Suppressor macrophage (primary cell): ENCODE data around the gene ALDH1L1.

Experiments used
- DNase-seq, 4 experiments: peaks; one replicate each; pipeline ENCODE4 v3.0.0-alpha.2; 2020 to 2022

The ALDH1L1 gene

GRCh38 chr3:126194713-126195305 lies 14.4 kb upstream of the ALDH1L1 start:
- no peak for DNase-seq

GRCh38 chr3:126191246-126191645 lies 10.9 kb upstream of the ALDH1L1 start:
- no peak for DNase-seq

DNA sequence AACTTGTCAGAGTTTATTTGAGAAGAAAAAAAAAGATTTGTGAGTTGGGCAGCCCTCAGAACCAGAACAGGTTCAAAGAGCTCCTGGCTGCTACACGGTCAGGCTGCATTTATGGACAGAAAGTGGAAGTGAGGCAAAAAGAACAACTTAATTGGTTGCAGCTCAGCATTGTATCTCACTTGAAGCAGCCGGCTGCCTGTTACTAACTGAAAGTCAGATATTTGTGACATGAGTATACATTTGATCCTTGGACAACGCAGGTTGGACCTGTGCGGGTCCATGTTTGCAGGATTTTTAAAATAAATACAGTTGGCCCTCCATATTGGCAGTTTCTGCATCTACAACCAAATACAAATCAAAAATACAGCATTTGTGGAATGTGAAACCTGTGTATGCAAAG lies 7.5 kb upstream of the ALDH1L1 start:
- DNase-seq = no peak

GRCh38 chr3:126186749-126187148 lies 6.4 kb upstream of the ALDH1L1 start:
- DNase-seq = no peak

GRCh38 chr3:126186271-126186670 lies 5.9 kb upstream of the ALDH1L1 start:
- no peak for DNase-seq

DNA sequence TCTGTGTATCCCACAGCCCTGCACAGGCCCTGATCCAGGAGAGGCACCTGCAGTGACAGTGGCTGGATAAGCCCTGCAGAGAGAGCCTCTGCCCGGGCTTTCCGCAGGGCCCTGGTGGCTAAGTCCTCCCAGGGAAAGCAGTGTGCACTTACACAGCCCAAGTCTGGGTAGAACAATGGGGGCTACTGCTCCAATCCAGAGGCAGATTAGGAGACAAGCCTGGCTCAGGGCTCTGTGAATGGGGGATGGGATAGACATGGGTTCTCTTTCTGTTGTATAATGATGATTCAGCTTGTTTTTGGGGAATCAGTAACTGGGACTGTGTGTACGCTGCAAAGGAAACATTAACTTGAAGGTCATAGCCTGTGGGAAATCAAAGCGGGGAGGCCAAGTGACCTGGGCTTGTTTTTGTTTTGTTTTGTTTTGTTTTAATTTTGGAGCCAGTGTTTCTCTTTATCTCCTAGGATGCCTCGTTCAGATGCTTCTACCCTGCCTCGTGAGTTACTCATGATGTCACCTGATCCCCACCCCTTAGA lies 4.1 kb upstream of the ALDH1L1 start:
- DNase-seq = no peak

- DNase-seq = no peak
Observed at GRCh38 chr3:126181398-126181725, 976 bp upstream of the ALDH1L1 start.

- DNase-seq = no peak
Observed at GRCh38 chr3:126179825-126180476, 435 bp downstream of the ALDH1L1 start.

- no peak for DNase-seq
Observed at GRCh38 chr3:126170073-126170777, 10.2 kb downstream of the ALDH1L1 start.

GRCh38 chr3:126167566-126167965 lies 12.8 kb downstream of the ALDH1L1 start:
- DNase-seq = no peak

GRCh38 chr3:126166009-126166408 lies 14.4 kb downstream of the ALDH1L1 start:
- DNase-seq = no peak

DNA sequence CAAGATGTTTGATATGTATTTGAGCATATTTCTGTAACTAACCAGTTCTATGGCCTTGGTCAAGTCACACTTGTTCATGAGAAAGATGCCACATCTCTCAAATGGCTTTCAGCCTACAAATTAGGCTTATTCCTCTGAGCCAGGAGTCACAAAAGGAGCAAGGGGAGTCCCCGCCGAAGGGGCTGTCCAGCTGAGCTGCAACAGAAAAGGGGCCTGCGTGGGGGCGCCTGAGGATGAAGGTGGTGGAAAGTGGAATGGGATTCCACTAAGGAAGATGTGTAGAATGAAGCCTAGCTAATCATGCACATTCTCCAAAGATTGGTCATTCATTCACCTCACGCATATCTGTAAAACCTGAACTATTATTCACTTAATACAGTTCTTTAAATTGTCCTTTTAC lies 19.1 kb downstream of the ALDH1L1 start:
- DNase-seq = no peak

- DNase-seq = no peak
Observed at GRCh38 chr3:126160243-126161210, 19.9 kb downstream of the ALDH1L1 start.

- no peak for DNase-seq
Observed at GRCh38 chr3:126159476-126159875, 20.9 kb downstream of the ALDH1L1 start.

DNA sequence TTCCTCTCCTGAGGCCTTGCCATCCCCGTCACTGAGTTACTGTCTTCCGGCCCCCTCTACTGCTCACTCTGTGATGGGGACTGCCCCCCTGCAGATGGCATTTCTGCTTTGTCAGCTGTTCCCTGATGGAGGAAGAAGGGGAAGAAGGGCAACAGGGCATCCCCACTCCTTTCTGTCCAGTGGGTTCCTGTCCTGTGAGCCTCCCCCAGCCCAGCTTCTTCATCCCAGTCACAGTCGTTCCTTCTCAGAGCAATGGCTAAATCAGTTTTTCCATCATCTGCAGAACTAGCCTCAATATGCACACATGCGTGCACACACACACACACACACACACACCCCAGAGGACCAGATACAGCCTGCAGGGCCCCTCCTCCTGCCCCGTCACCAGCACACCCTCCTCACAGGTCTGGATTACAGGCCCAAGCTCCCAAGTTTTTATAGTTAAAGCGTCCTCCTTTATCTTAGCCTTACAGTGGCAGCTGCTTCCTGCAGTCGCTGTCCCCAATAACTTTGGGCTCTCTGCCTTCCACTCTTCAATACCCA lies 21.4 kb downstream of the ALDH1L1 start:
- no peak for DNase-seq

- DNase-seq = no peak
Observed at GRCh38 chr3:126158016-126158911, 22.1 kb downstream of the ALDH1L1 start.

DNA sequence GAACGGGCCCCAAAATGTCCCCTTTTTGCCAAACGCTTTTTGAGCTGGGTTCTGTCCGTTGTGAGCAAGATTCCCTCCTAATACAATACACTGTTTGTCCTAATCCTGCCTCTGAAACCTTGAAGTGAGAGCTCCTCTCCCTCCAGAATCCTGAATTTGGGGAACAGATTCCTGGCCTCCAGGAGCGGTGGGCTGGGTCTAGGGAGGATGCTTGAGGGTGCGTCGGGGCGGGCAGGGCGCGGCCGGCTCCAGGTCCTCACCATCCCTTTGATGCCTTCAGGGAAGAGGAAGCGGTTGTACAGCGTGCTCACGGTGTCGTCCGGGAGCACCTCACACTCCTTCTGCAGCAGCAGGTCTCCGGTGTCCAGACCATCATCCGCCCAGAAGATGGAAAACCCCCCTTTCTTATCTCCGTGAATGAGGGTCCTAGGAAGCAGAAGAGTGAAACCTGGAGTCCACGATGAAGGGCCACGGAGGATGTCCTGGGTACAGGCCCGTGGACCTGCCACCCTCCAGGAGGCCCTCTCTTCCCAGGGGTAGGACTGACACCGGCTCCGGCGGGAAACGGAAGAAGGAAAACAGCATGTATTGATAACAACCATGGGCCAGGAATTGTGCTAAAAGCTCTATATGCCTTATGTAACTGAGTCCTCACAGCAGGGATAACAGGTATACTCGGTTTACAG lies 23.2 kb downstream of the ALDH1L1 start:
- no peak for DNase-seq

GRCh38 chr3:126156468-126156867 lies 23.9 kb downstream of the ALDH1L1 start:
- DNase-seq = no peak

- DNase-seq = no peak
Observed at GRCh38 chr3:126155819-126156218, 24.6 kb downstream of the ALDH1L1 start.

- DNase-seq = no peak
Observed at GRCh38 chr3:126155280-126155640, 25.1 kb downstream of the ALDH1L1 start.
